HG03442 (cell line): ENCODE results near the gene PARD3B.
"Not testable (repeated sequence)": the region's sequence is repeated elsewhere in the genome, so short reads cannot be mapped to it uniquely, and the experiment has no call there.

Experiments
- ATAC-seq: cut with Tn5 transposase; IDR thresholded peaks from one replicate; pipeline ENCODE4 v1.9.1; 2021; ENCODE audit warnings: mild to moderate bottlenecking, moderate library complexity; ENCODE audit not compliant: unreplicated experiment

PARD3B gene

DNA sequence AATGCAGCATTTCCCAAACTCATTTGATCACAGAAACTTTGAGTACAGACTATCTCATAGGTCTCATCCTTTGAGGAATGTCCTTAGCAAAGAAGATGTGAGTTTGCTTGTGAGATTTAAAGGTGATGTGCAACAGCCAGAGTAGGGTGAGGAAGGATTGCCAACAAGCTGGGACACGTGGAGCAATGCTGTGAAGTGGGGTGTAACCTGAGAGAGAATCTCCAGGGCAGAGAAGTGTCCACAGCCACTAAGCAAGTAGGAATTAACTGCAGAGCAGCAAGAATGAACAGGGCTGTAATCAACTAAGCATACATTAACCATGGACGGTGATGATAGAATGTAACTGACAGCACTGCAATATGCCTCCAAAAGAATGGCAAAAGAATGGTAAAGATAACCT is 667.1 kb downstream of the PARD3B start:
- no peak for ATAC-seq

DNA sequence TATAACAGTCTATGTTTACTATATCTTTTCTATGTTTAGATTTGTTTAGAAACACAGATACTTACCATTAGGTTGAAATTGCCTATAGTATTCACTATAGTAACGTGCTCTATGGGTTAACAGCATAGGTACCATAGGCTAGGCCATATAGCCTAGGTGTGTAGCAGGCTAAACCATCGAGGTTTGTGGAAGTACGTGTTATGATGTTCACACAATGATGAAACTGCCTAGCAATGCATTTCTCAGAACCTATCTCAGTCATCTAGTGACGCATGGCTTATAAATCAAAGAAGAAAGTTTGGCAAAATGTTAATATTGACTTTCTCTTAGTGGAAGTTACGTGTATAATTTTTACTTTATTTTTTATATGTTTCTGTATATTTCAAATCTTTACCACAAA is 670.8 kb downstream of the PARD3B start:
- no peak for ATAC-seq

DNA sequence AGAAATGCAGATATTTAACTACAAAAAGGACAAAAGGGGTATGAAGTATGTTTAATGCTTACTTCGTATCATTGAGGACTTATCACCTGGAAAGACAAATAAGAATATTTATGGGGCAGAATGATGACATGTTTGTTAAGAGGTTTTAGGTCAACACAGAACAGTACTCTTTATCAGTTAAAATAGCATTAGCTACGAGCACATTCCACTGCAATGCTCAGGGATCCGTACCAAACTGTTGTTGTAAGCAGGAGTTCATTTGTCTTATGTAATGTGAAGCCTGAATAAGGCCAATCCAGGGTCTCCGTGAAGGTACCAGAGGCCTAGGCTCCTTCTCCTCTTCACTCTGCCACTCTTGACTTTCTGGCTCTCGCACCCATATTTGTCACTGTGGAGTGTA is 671.3 kb downstream of the PARD3B start:
- ATAC-seq: no peak

DNA sequence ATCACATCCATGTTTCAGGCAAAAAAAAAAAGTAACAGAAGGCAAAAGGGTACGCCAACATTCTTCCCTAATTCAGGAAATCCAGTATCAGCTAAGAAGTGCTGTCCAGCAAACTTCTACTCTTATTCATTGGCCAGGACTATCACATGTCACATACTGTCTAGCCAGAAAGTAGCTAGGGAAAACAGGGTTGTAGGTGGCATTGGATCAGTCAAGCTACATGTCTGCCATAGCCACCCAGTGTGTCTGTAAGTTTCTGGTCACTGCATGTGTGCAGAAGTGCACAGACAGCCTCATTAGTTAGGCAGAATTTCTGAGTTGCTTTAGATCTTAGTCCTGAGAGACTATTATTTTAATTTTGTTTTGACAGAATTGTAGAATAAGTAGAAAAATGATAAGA is 671.7 kb downstream of the PARD3B start:
- ATAC-seq: no peak

DNA sequence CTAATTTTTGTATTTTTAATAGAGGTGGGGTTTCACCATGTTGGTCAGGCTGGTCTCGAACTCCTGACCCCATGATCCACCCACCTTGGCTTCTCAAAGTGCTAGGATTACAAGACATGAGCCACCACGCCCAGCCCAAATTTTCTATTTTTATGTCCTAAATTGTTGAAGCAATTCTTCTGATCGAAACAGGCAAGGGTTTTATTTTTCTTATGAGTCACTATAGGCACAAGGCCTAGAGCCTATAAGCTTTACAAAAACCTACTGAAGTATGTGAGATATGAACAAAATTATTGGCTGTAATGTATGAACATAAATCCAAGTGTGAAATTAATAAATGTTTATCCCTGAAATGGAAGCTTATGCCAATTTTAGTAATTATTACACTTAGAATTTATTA is 672.8 kb downstream of the PARD3B start:
- ATAC-seq: no peak

DNA sequence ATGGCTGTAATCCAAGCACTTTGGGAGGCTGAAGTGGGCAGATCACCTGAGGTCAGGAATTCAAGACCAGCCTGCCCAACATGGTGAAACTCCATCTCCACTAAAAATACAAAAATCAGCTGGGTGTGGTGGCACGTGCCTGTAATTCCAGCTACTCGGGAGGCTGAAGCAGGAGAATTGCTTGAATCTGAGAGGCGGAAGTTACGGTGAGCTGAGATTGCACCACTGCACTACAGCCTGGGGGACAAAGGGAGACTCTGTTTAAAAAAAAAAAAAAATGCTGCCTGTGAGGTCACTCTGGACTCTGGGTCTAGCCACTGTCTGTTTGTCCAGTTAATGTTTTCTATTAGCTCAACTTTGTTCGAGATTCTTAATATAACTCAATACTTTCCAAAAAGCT is 673.5 kb downstream of the PARD3B start:
- ATAC-seq: not testable (repeated sequence)

DNA sequence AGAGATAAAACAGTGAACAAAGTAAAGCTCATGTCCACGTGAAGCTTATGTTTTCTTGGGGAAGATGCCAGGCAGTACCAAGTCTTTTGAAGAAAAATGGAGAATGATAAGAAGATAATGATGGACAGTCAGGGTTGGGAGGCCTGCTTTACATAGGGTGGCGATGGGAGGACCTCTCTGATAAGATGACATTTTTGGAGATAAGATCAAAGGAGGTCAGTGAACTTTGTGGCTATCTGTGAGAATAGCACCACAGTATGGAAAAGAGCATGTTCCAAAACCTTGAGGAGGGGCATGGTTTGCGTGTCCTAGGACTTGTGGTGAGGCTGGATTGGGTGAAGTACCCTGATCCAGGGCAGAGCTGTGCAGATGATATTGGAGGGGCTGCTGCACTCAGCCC is 675.3 kb downstream of the PARD3B start:
- ATAC-seq: no peak

DNA sequence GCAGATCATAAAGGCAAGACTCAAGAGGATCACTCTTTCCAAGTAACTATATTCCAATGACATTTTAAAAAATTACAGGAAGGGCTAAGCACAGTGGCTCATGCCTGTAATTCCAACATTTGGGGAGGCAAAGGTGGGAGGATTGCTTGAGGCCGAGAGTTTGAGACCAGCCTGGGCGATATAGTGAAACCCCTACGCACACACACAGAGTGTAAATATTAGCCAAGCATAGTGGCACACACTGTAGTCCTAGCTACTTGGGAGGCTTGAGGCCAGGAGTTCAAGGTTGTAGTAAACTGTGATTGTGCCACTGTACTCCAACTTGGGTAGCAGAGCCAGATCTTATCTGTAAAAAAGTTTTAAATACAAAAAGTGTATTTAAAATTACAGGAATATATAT is 686.8 kb downstream of the PARD3B start:
- no peak for ATAC-seq

DNA sequence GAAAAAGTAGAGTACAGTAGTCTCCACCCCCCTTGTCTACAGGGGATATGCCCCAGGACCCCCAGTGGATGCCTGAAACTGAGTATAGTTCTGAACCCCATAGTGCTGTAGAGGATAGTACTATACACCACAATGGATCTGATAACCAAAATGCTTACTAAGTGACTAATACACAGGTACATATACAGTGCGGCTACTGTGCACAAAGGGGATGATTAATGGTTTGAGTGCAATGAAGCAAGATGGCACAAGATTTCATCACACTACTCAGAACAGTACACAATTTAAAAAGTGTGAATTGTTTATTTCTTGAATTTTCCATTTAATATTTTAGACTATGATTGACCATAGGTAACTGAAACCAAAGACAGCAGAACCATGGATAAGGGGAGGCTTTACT is 690.2 kb downstream of the PARD3B start:
- no peak for ATAC-seq

DNA sequence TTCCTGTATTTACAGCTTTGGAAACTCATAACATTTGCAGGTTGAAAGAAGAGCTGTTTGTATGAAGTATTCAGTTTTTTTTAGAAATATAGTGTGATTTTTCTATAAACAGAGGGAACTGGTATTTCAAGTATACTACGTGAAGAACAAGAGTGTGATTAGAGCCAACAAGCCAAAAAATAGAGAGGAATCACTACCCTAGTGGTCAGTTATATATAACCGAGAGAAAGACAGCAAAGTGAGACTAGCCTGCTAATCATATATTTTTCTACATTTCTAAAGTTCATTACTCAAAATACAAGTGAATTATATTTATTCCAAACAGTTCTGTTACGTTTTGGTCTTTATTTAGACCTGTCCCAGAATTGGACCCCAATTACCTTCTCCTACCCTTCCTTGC is 692.2 kb downstream of the PARD3B start:
- ATAC-seq: no peak

DNA sequence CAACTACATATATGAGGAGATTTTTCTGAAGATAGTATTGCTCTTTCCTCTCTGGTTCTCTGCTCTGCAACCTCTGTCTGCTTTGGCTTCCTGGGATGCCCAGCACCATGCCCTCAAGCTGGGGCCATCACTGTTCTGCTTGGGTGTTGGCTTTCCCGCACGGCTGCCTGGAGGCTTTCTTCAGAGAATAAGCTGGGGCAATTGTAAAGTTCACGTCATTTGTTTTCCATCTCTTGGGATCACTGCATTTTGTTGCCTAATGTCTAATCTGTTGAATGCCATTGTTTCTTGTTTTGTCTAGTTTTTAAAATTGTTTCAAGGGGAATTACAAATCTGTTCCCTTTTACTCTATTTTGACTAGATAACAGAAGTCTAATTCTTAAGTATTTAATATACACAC is 699.7 kb downstream of the PARD3B start:
- ATAC-seq: no peak

DNA sequence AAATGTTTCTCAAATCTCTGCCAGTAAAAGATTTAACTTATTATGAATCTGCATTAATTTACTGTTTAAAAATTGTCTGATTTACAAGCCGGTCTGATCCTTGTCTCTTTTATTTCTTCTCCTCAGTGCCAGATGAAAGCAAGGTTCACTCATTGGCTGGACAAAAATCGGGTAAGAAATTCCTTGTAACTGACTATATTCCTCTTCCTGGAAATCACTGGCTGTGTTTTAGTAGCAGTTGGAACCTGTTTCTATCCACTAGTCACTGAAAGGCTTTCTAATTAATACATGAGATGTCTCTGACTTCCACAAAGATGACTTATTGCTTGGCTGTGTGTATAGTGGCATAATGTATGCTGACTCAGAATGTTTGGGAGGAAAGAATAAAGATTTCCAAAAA is 700.4 kb downstream of the PARD3B start:
- no peak for ATAC-seq

DNA sequence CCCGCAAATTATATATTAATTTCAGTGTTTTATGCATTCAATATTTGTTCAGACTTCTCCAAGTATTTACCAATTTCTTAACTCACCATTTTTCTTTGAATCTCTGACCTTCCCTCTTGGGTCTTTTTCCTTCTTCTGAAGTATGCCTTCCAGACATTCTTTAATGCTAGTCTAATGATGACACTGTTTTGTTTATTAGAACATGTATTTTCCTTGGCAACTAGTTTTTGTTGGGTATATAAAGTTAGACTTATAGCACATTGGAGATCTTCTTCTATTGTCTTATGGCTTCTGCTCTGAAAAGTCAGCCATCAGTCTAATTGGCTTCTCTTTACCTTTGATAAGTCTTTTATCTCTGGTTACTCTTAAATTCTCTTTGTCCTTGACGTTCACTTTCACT is 713.8 kb downstream of the PARD3B start:
- ATAC-seq: no peak

DNA sequence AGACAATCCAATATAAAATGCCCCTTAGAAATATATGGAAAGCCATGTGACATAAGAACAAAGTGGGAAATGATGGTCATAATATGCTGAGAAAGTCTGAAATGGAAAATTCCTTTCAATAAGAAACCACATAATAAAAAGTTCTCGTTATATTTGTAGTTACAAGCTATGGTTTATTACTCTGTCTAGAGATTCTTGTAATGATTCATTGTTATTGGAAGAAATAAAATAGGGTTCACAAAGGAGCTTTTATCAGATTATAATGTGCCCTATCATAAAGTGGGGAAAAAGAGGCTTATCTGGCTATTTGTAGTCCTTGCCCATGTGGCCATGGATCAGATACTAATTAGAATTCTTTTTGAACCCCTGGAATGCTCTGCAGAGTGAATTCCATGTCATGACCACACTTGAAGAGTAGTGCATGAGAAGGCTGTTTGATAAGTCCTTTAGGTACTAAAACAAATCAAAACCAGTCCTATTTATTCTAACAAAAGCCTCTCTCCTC is 716.3 kb downstream of the PARD3B start:
- no peak for ATAC-seq

DNA sequence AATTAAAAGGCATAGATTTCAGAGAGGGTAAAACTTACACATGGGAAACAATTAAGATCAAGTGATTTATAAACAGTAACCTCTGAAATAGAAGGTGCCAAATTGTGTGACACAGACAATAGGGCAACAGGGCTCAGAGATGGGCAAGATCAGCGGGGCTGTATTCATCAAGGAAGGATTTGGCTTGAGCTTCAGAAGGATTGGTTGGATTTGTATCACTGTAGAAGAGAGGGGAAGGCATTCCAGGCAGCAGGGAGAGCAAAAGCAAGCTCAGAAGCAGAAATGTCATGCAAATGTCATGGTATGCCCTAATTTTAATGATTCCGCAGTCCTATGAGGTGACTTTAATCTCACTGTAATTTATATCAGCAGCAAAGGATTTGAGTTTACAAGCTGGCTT is 722.0 kb downstream of the PARD3B start:
- no peak for ATAC-seq

DNA sequence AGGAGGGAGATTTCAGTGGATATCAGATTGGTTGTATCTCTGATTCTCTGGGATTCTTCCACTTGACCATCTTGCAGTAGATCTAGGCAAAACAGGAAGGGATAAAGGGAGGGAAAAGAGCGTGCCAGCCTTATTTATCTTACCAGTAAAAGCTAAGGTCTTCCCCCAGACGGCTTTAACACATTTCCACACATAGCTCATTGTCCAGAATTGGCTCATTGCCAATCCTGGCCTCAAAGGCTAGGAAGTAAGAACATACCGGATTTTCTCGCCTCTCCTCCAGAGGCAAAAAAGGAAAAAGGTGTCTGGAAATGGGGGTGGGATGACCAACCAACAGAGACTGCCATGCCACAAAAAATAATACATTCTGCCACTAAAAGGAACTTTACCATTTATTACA is 725.4 kb downstream of the PARD3B start:
- ATAC-seq: no peak

DNA sequence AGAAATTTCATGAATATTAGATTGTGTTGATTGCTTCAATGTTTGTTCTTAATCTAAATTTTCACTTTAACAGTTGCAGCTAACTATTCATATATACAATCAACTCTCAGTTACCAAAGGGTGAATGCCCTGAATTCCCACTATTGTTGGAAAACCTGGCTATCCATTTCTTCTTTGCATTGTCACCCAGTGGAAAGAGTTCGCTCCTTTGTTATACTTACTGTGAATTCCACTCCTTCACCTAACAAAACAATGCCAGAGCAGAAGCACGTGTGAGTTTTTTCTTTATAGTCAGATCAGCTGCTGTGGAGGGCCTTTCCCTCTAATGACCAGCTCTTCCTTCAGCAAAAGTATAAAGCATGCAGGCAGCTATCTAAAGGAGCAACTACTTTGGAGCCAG is 727.9 kb downstream of the PARD3B start:
- ATAC-seq: no peak

DNA sequence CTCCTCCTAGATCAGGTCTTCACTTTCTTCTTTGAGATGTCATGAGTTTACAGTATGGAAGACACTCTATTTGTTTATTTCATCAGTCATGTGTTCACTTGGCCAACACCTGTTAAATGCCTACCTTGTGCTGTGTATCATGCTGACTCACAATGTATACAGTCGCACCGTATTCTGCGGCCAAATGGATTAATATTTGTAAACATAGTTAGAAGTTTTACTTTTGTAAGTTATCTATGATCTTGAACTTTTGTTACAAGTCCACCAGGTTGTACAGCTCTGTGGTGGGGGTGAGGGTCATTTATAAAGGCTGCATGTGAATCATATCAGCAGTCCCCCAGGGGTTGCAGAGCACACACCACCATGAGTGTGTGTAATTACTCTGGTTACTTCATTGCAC is 728.4 kb downstream of the PARD3B start:
- no peak for ATAC-seq

DNA sequence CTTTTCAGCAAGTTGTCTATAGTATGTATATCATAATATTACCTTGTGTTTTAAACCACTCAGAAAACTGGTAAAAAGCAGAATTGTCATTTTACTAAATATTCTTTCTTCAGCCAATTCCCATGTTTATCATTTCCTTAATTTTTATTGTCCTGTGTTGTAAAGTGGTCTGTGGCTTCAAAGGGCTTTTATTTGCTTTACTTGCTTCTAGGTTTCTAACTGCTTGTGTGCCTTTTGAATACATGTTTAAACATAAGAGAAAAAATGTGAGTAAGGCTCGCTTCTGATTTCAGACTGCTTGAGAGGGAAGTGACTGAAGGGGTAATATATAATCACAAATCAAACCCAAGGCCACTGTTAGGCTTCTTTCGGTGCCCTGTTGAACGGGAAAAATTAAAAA is 729.5 kb downstream of the PARD3B start:
- no peak for ATAC-seq

DNA sequence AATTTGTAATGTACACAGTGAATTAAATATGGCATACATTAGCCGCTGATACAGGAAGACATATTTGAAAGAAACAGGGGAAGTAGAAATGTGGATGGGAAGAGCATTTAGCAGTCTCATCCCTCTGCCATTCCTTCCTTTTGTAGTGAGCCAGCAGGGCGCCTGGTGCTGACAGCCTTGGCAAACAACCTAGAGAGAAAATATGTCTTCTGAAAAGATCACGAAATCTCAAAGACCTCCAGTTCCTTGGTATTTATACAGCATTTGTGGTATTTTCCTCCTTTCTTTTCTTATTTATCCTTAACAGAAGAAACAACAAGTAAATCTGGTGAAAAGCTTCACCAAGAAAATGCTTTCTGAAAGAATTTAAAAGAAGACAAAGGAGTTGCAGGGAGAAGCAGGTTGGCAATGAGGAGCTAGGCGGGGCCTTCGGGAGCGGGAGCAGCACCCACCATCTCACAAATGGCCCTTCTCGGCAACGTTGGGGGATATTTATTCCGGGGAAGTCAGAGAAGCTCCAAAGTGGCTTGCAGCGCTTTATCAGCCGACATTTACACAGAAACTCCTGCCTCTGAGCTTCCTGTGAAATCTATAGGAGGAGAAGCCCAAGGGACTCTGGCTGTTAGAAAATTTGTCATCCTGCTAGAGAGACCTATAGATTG is 731.0 kb downstream of the PARD3B start:
- no peak for ATAC-seq

DNA sequence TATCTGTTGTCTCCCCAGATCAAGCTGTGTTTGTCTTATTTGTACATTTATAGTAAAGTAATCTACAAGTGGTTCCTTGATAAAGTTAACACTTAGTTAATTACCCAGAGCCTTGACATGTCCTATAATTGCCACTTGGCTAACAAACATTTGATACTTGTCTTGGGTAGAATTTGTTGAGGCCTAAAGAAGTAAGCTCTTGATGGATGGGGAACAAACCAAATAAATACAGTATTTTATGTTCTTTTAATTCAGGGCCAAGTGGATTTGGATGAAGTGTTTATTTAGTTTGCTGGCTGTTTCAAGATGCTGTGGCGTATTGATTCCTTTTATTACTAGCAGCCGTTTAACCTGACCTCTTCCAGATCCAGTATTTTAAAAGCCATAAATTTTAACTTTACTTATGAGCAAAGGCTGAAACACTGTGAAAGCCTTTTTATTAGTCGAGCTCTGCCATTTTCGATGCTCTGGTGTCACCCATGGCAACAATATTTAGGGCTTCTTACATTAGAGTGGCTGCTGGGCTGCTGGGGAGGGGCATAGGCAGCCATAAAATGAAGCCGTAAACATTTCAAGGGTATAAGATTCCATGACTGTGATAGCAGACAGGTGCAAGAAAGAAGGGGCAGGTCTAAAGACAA is 735.4 kb downstream of the PARD3B start:
- no peak for ATAC-seq

DNA sequence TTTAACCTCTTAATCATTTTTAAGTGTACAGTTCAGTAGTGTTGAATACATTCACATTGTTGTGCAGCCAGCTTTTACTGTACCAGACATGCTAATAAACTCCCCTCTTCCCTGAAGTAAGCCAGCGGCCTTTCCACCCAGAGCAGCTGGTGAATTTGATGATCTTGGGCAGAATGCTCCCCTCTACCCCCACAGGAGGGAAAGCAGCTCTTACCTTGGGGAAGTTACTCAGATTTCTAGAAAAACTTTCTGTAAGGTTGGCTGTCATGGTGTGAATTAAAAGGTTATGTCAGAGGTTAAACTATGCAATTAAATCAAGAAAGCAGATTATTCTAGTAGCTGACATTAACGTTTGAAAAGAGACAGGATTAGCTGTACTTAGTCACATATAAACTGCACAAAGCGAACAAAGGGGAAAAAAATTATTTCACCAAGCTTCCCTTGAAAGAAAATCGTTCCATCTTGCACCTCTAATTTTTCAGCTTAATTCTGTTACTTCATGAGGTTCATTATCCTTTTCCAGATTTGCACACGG is 738.5 kb downstream of the PARD3B start:
- no peak for ATAC-seq

DNA sequence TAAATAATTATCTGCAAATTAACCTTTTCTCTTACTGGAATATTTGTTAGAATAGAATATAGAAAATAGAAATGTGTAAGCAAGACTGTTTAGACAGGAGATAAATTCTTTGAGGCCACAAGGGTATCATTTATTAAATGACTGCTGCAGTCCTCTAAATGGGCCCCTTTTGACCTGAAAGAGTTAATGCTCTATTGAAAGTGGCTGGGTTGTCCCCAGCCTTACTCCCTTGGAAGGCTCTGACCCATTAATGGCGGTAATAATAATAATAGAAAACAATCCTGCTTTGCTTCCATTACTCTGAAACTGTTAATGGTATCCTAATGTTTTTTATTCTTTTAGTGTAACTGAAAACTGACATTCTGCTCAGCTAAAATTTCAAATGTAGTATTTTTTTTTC is 739.1 kb downstream of the PARD3B start:
- no peak for ATAC-seq
